DND-41 (cell line): ENCODE data around the gene POLRMT.

Experiments used
- ATAC-seq: fragments of 200-7000 bp; cut with Tn5 transposase; 3 replicates; pipeline ENCODE4 v1.9.1; 2021; ENCODE audit warnings: low read depth; ENCODE audit not compliant: insufficient read depth
- DNase-seq: peaks from one replicate; pipeline ENCODE4 v3.0.0-alpha.2; 2020
- H2AFZ ChIP-seq: 2 replicates; pipeline ENCODE4 v1.6.0; 2012; ENCODE audit warnings: low read depth, low read length
- H3K27ac ChIP-seq: 2 replicates; pipeline ENCODE4 v1.5.1; 2012; ENCODE audit warnings: low read length, inconsistent platforms
- H3K27me3 ChIP-seq: fragments of 200-600 bp; sonication (generic); 2 replicates; pipeline ENCODE4 v1.6.0; 2012; ENCODE audit warnings: low read length, mild to moderate bottlenecking, inconsistent platforms; ENCODE audit not compliant: insufficient read depth, poor library complexity
- H3K36me3 ChIP-seq: 2 replicates; pipeline ENCODE4 v1.5.1; 2012; ENCODE audit warnings: low read length, inconsistent platforms; ENCODE audit not compliant: insufficient read depth
- H3K4me1 ChIP-seq: 2 replicates; pipeline ENCODE4 v1.5.1; 2012; ENCODE audit warnings: mild to moderate bottlenecking, low read length; ENCODE audit not compliant: insufficient read depth
- H3K4me2 ChIP-seq: 2 replicates; pipeline ENCODE4 v1.6.0; 2012; ENCODE audit warnings: mild to moderate bottlenecking, moderate library complexity, low read length, inconsistent platforms; ENCODE audit not compliant: insufficient read depth
- H3K4me3 ChIP-seq, 2 experiments: fragments of 200-600 bp in 1 of 2; shearing (Covaris generic) in 1 of 2; 2 replicates each; pipeline ENCODE4 v1.5.1; 2012 to 2016; ENCODE audit warnings: inconsistent platforms in 2 of 2, low read length in 2 of 2, mild to moderate bottlenecking in 2 of 2, low read depth in 1 of 2, moderate library complexity in 1 of 2
- H3K79me2 ChIP-seq: 2 replicates; pipeline ENCODE4 v1.6.0; 2012; ENCODE audit warnings: low read length, inconsistent platforms; ENCODE audit not compliant: insufficient read depth
- H3K9ac ChIP-seq: 2 replicates; pipeline ENCODE4 v1.6.0; 2012; ENCODE audit warnings: low read depth, mild to moderate bottlenecking, inconsistent platforms, low read length, moderate library complexity
- H3K9me3 ChIP-seq: 2 replicates; pipeline ENCODE4 v1.5.1; 2012; ENCODE audit warnings: low read length, moderate library complexity, mild to moderate bottlenecking, inconsistent platforms; ENCODE audit not compliant: insufficient read depth, severe bottlenecking
- H4K20me1 ChIP-seq: 2 replicates; pipeline ENCODE4 v1.6.0; 2012; ENCODE audit warnings: low read length; ENCODE audit not compliant: insufficient read depth
- CTCF ChIP-seq: IDR thresholded peaks from 2 replicates; pipeline ENCODE4 v1.5.1; 2012; ENCODE audit warnings: borderline replicate concordance, low read length, moderate library complexity, mild to moderate bottlenecking; ENCODE audit not compliant: poor library complexity, severe bottlenecking; ENCODE audit errors: extremely low read depth
- EZH2 ChIP-seq: IDR thresholded peaks from 3 replicates; pipeline ENCODE4 v1.6.1; 2012; ENCODE audit warnings: borderline replicate concordance, low read depth, mild to moderate bottlenecking, moderate library complexity, low read length, inconsistent platforms; ENCODE audit not compliant: severe bottlenecking

The POLRMT gene

GRCh38 chr19:644789-645188, 11.5 kb upstream of the POLRMT start:
- H3K27me3 ChIP-seq: no peaks in the 10 kb centered on the region
- H3K79me2 ChIP-seq: peaks cover 4% of the 10 kb centered on the region; the same call in 1 of the 2 replicates
- H3K4me2 ChIP-seq: no peak overlapping the region
- H3K4me1 ChIP-seq: no peaks in the 10 kb centered on the region
- no peak for ATAC-seq
- no peak overlapping the region for H2AFZ ChIP-seq
- DNase-seq: no peak
- H4K20me1 ChIP-seq: peaks cover 22% of the 10 kb centered on the region
- H3K36me3 ChIP-seq: peaks cover 42% of the 10 kb centered on the region
- no peak overlapping the region for H3K9ac ChIP-seq
- no peak overlapping the region for H3K4me3 ChIP-seq
- H3K27ac ChIP-seq: no peak overlapping the region
- H3K9me3 ChIP-seq: no peaks in the 10 kb centered on the region
- no peak for TF ChIP-seq CTCF
- no peak for TF ChIP-seq EZH2

- no peak for TF ChIP-seq EZH2
- TF ChIP-seq CTCF: no peak
- H3K4me1 ChIP-seq: no peaks in the 10 kb centered on the region
- peaks cover 39% of the 10 kb centered on the region for H3K36me3 ChIP-seq
- no peaks in the 10 kb centered on the region for H3K9me3 ChIP-seq
- H3K79me2 ChIP-seq: peaks cover 1% of the 10 kb centered on the region; the same call in 1 of the 2 replicates
- ATAC-seq: no peak
- no peak overlapping the region for H3K4me2 ChIP-seq
- H3K27ac ChIP-seq: no peak overlapping the region
- H3K27me3 ChIP-seq: no peaks in the 10 kb centered on the region
- no peak overlapping the region for H2AFZ ChIP-seq
- peaks cover 19% of the 10 kb centered on the region for H4K20me1 ChIP-seq
- no peak overlapping the region for H3K4me3 ChIP-seq
- no peak overlapping the region for H3K9ac ChIP-seq
- no peak for DNase-seq
Observed at GRCh38 chr19:644363-644762, 11.0 kb upstream of the POLRMT start.

GRCh38 chr19:643736-644135, 10.4 kb upstream of the POLRMT start:
- no peak overlapping the region for H3K4me3 ChIP-seq
- TF ChIP-seq CTCF (no peak), EZH2 (no peak)

More at GRCh38 chr19:643736-644135, 10.4 kb upstream of the POLRMT start:
- Histone ChIP-seq H3K4me2 (no peak overlapping the region), H4K20me1 (peaks cover 15% of the 10 kb centered on the region), H3K27me3 (no peaks in the 10 kb centered on the region), H2AFZ (no peak overlapping the region), H3K9ac (no peak overlapping the region), H3K79me2 (no peaks in the 10 kb centered on the region), H3K27ac (no peak overlapping the region), H3K36me3 (peaks cover 33% of the 10 kb centered on the region), H3K4me1 (no peaks in the 10 kb centered on the region), H3K9me3 (no peaks in the 10 kb centered on the region)
- DNase-seq (no peak), ATAC-seq (no peak)
